HepG2 (cell line): ENCODE measurements around the gene ASPHD1. TPM values are rescaled to one million over a fixed set of nuclear protein-coding genes. Genes with fewer than 3 reads are reported as not detected.

Source experiments
- ATAC-seq: fragments of 200-7000 bp; cut with Tn5 transposase; 3 replicates; pipeline ENCODE4 v1.9.1; 2020; ENCODE audit warnings: mild to moderate bottlenecking, moderate library complexity
- BruUV-seq: library from RNA; stranded (reverse); fragments of 400-500 nt; replicated peaks from 2 replicates; lab custom pipeline; 2021; lab: Mats Ljungman, UMichigan
- CTCF ChIA-PET: fragments of 300-600 bp; formaldehyde crosslinking; extraction: SDS; loops from one replicate; lab custom pipeline; 2021; ENCODE audit warnings: low total read pairs, inconsistent platforms, low intra/inter-chr PET ratio; lab: Yijun Ruan, JAX
- POLR2A ChIA-PET: fragments of 350-600 bp; sonication (Branson Sonifier 250); formaldehyde crosslinking; loops from one replicate; lab custom pipeline; 2020; ENCODE audit warnings: antibody characterized with exemption, inconsistent platforms; lab: Yijun Ruan, JAX
- DNase-seq: peaks from one replicate; pipeline ENCODE4 v3.0.0-alpha.2; 2015; ENCODE audit warnings: low spot score
- FAIRE-seq: peaks from 3 replicates; lab custom pipeline; 2011; peaks lifted over from hg19 to GRCh38; lab: Jason Lieb, UNC
- H2AFZ ChIP-seq: one replicate; pipeline ENCODE4 v1.6.1; 2011; ENCODE audit warnings: low read length, inconsistent platforms
- H3K27ac ChIP-seq: fragments of 300-600 bp; 3 replicates; pipeline ENCODE4 v1.8.0; 2011; ENCODE audit warnings: mixed run types, mild to moderate bottlenecking, mixed read lengths, low read length, inconsistent platforms; ENCODE audit not compliant: insufficient read depth; ENCODE audit errors: extremely low read length
- H3K27me3 ChIP-seq, 2 experiments: fragments of 200-600 bp in 1 of 2; 2 replicates in 1 of 2; 3 replicates in 1 of 2; pipeline versions ENCODE4 v1.6.0 to v1.8.0; 2011; ENCODE audit warnings: low read length in 2 of 2, mild to moderate bottlenecking in 2 of 2, moderate library complexity in 2 of 2, inconsistent platforms in 1 of 2; ENCODE audit not compliant: insufficient read depth in 2 of 2, control insufficient read depth in 1 of 2
- H3K36me3 ChIP-seq, 2 experiments: fragments of 200-600 bp in 1 of 2; replicated peaks in 1 of 2; 2 replicates in 1 of 2; 3 replicates in 1 of 2; pipeline versions ENCODE4 v1.5.1 to v1.8.0; 2011; ENCODE audit warnings: low read length in 2 of 2, inconsistent platforms in 1 of 2; ENCODE audit not compliant: insufficient read depth in 2 of 2, control insufficient read depth in 1 of 2
- H3K4me1 ChIP-seq: 2 replicates; pipeline ENCODE4 v1.5.1; 2012; ENCODE audit warnings: low read length, inconsistent platforms; ENCODE audit not compliant: insufficient read depth
- H3K4me2 ChIP-seq: 2 replicates; pipeline ENCODE4 v1.6.0; 2011; ENCODE audit warnings: low read depth, low read length, inconsistent platforms
- H3K4me3 ChIP-seq, 3 experiments: fragments of 200-600 bp in 1 of 3; sonication (generic), shearing (Covaris generic) in 1 of 3; replicated peaks in 1 of 3; 2 replicates each; pipeline ENCODE4 v1.5.1; 2011 to 2016; ENCODE audit warnings: low read length in 3 of 3, inconsistent platforms in 2 of 3, low read depth in 2 of 3, mild to moderate bottlenecking in 2 of 3, control low read depth in 1 of 3, mixed read lengths in 1 of 3; ENCODE audit not compliant: insufficient read depth in 1 of 3
- H3K79me2 ChIP-seq: one replicate; pipeline ENCODE4 v1.6.1; 2011; ENCODE audit warnings: low read length, inconsistent platforms; ENCODE audit not compliant: insufficient read depth
- H3K9ac ChIP-seq: 2 replicates; pipeline ENCODE4 v1.6.0; 2011; ENCODE audit warnings: mild to moderate bottlenecking, low read depth, low read length, inconsistent platforms; ENCODE audit not compliant: insufficient read depth
- H3K9me3 ChIP-seq: 2 replicates; pipeline ENCODE4 v1.5.1; 2012; ENCODE audit warnings: mild to moderate bottlenecking, low read length
- H4K20me1 ChIP-seq: 2 replicates; pipeline ENCODE4 v1.6.0; 2011; ENCODE audit warnings: inconsistent platforms, mild to moderate bottlenecking, low read length, moderate library complexity; ENCODE audit not compliant: insufficient read depth
- CHD4 ChIP-seq: fragments of 200-600 bp; sonication (generic); IDR thresholded peaks from 2 replicates; pipeline ENCODE4 v1.7.0; 2017; ENCODE audit warnings: mild to moderate bottlenecking, low read length, borderline replicate concordance
- MED13 ChIP-seq: sonication (generic); formaldehyde crosslinking; IDR thresholded peaks from 2 replicates; pipeline ENCODE4 v1.5.0; 2020; ENCODE audit warnings: missing genetic modification reagents
- SNAI1 ChIP-seq: sonication (generic); formaldehyde crosslinking; IDR thresholded peaks from 2 replicates; pipeline ENCODE4 v1.5.0; 2020; ENCODE audit warnings: mild to moderate bottlenecking, missing genetic modification reagents, borderline replicate concordance
- ZNF234 ChIP-seq: sonication (generic); formaldehyde crosslinking; conservative IDR thresholded peaks from 2 replicates; pipeline ENCODE4 v1.5.1; 2020; ENCODE audit warnings: mild to moderate bottlenecking, missing genetic modification reagents
- ZNF251 ChIP-seq: sonication (generic); formaldehyde crosslinking; IDR thresholded peaks from 2 replicates; pipeline ENCODE4 v1.9.0; 2021; ENCODE audit warnings: mild to moderate bottlenecking, missing genetic modification reagents
- ZNF296 ChIP-seq: sonication (generic); formaldehyde crosslinking; conservative IDR thresholded peaks from 2 replicates; pipeline ENCODE4 v1.5.0; 2020; ENCODE audit warnings: mild to moderate bottlenecking, missing genetic modification reagents
- ZNF839 ChIP-seq: sonication (generic); formaldehyde crosslinking; IDR thresholded peaks from 2 replicates; pipeline ENCODE4 v1.4.0; 2020; ENCODE audit warnings: missing genetic modification reagents, mild to moderate bottlenecking, borderline replicate concordance
- WGBS: methylation state at CpG from one replicate; pipeline ENCODE4 v1.1.6; 2017; ENCODE audit warnings: low lambda C conversion rate; 5-methylcytosine and 5-hydroxymethylcytosine counted together
- in situ Hi-C: cut with HindIII; loops from 2 replicates; pipeline ENCODE4 v1.10.0; 2017; ENCODE audit warnings: low pct_unique_long_range_greater_than_20kb; ENCODE audit not compliant: extremely low pct_ligation_motif_present
- intact Hi-C: fragments of 100-400 bp; cut with micrococcal nuclease; formaldehyde crosslinking; loops from one replicate; pipeline ENCODE4 v1.10.0; 2022; ENCODE audit not compliant: unreplicated experiment
- polyA plus RNA-seq, 8 experiments: library from polyadenylated mRNA; depleted of rRNA in 3 of 8; stranded (reverse) in 7 of 8; unstranded in 1 of 8; fragments of >200 nt; fragmentation: Illumina TruSeq in 4 of 8; extraction: Trizol in 4 of 8; gene quantifications; 2 replicates each; pipeline versions ENCODE4 v1.2.1 to v1.2.3, GENCODE V29; 2011 to 2016; ENCODE audit warnings: low read depth in 4 of 8, missing spikeins in 1 of 8, mixed read lengths in 1 of 8; ENCODE audit not compliant: insufficient read depth in 1 of 8
- total RNA-seq, 5 experiments: library from RNA; depleted of rRNA; stranded (reverse); fragments of >200 nt; fragmentation: Illumina TruSeq; extraction: Trizol; gene quantifications; 2 replicates each; pipeline ENCODE4 v1.2.3, GENCODE V29; 2016; ENCODE audit warnings: low read depth in 1 of 5
- TF ChIP-seq, protein P1 (sequence below): IDR thresholded peaks from 2 replicates; pipeline ENCODE4 v1.6.1; 2016; ENCODE audit warnings: low read depth
- TF ChIP-seq, protein P2 (sequence below): sonication (generic); formaldehyde crosslinking; IDR thresholded peaks from 2 replicates; pipeline ENCODE4 v1.4.0; 2020; ENCODE audit warnings: low read depth, mild to moderate bottlenecking, missing genetic modification reagents
- TF ChIP-seq, protein P3 (sequence below): sonication (generic); formaldehyde crosslinking; conservative IDR thresholded peaks from 2 replicates; pipeline ENCODE4 v1.8.1; 2023; ENCODE audit warnings: missing genetic modification reagents
- TF ChIP-seq, protein P4 (sequence below): sonication (generic); formaldehyde crosslinking; IDR thresholded peaks from 2 replicates; pipeline ENCODE4 v1.4.0; 2020; ENCODE audit warnings: mild to moderate bottlenecking, missing genetic modification reagents
- TF ChIP-seq, protein P5 (sequence below): sonication (generic); formaldehyde crosslinking; IDR thresholded peaks from 2 replicates; pipeline ENCODE4 v1.5.0; 2020; ENCODE audit warnings: mild to moderate bottlenecking, missing genetic modification reagents, borderline replicate concordance

The ASPHD1 gene
- total and polyA plus RNA-seq, 2 of the 13 experiments (the other 11 are each of a cell fraction or from before 2014, with no cell fraction given), result 13.1 to 19.7 TPM

DNA sequence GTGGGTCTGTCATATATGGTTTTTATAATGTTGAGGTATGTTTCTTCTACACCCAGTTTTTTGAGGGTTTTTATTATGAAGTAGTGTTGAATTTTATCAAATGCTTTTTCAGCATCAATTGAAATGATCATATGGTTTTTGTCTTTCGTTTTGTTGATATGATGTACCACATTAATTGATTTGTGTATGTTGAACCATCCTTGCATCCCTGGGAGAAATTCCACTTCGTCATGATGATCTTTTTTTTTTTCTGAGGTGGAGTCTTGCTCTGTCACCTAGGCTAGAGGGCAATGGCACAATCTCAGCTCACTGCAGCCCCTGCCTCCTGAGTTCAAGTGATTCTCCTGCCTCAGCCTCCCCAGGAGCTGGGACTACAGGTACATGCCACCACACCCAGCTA lies 47.6 kb downstream of the ASPHD1 start (continued):
- TF ChIP-seq, protein P1, sequence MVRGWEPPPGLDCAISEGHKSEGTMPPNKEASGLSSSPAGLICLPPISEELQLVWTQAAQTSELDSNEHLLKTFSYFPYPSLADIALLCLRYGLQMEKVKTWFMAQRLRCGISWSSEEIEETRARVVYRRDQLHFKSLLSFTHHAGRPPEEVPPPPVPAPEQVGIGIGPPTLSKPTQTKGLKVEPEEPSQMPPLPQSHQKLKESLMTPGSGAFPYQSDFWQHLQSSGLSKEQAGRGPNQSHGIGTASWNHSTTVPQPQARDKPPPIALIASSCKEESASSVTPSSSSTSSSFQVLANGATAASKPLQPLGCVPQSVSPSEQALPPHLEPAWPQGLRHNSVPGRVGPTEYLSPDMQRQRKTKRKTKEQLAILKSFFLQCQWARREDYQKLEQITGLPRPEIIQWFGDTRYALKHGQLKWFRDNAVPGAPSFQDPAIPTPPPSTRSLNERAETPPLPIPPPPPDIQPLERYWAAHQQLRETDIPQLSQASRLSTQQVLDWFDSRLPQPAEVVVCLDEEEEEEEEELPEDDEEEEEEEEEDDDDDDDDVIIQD (CRISPR knock-in tag), result no peak

DNA sequence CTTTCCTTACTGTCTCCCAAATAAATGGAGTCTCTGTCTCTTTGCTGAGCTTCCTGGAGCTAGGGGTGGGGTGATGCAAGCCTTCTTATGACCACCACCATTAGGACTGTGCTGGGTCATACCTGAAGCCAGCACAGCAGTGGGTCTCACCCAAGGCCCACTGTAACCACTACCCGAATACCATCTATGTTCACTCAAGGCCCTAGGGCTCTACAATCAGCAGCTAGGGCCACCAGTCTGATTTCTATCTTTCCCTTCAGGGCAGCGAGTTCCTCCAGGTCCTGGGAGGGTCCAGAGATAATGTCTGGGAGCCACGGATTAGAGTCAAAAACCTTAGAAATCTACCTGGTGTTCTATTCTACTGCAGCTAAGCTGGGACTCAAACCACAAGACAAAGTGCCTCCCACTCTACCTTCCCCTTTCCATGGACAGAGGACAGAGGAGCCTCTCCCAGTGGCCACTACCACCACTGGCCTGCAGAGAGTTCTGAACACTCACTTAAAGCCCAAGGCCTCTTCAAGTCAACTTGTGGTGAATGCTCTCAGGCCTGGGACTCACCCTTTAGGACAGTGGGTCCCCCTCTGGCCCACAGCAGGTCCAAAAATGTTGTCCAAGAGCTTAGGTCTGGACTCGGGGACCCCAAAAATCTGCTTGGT lies 50.6 kb downstream of the ASPHD1 start:
- ChIA-PET POLR2A (interaction anchor here (1.4 to 2.5 kb wide), 3 partner anchors 11 to 25 kb away, joined by 3 to 9 read pairs (median 4); partner anchors contain the start of genes KCTD13 and TMEM219), CTCF (no interaction called here)
- ATAC-seq, result peak; percentile 58
- peaks cover 12% of the 10 kb centered on the region for H3K4me1 ChIP-seq
- no peak overlapping the region for H2AFZ ChIP-seq
- BruUV-seq, result no TSS peak
- H4K20me1 ChIP-seq, result no peaks in the 10 kb centered on the region
- no peak overlapping the region for H3K27ac ChIP-seq
- 40% methylated on average over 4 of the region's 4 CpGs for WGBS
- peaks cover 0 to 10% of the 10 kb centered on the region in 2 experiments; a peak in 1 of 5 replicates for H3K27me3 ChIP-seq
- H3K9me3 ChIP-seq, result peaks cover 8% of the 10 kb centered on the region; the same call in 1 of the 2 replicates
- in situ Hi-C loops, result no loop called here
- no peak overlapping the region for H3K9ac ChIP-seq
- H3K36me3 ChIP-seq, result no peaks in the 10 kb centered on the region
- H3K4me2 ChIP-seq, result no peak overlapping the region
- no peak overlapping the region for H3K4me3 ChIP-seq
- no peak for FAIRE-seq
- DNase-seq, result no peak
- no peaks in the 10 kb centered on the region for H3K79me2 ChIP-seq
- intact Hi-C loops, result no loop called here
- no peak for TF ChIP-seq MED13 (CRISPR knock-in tag)
- no peak for TF ChIP-seq ZNF234 (CRISPR knock-in tag)
- TF ChIP-seq, protein P2, sequence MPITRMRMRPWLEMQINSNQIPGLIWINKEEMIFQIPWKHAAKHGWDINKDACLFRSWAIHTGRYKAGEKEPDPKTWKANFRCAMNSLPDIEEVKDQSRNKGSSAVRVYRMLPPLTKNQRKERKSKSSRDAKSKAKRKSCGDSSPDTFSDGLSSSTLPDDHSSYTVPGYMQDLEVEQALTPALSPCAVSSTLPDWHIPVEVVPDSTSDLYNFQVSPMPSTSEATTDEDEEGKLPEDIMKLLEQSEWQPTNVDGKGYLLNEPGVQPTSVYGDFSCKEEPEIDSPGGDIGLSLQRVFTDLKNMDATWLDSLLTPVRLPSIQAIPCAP (CRISPR knock-in tag), result no peak
- TF ChIP-seq ZNF839, result no peak
- TF ChIP-seq ZNF251 (CRISPR knock-in tag), result no peak
- TF ChIP-seq, protein P3, sequence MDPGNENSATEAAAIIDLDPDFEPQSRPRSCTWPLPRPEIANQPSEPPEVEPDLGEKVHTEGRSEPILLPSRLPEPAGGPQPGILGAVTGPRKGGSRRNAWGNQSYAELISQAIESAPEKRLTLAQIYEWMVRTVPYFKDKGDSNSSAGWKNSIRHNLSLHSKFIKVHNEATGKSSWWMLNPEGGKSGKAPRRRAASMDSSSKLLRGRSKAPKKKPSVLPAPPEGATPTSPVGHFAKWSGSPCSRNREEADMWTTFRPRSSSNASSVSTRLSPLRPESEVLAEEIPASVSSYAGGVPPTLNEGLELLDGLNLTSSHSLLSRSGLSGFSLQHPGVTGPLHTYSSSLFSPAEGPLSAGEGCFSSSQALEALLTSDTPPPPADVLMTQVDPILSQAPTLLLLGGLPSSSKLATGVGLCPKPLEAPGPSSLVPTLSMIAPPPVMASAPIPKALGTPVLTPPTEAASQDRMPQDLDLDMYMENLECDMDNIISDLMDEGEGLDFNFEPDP (CRISPR knock-in tag), result no peak
- TF ChIP-seq, protein P4, sequence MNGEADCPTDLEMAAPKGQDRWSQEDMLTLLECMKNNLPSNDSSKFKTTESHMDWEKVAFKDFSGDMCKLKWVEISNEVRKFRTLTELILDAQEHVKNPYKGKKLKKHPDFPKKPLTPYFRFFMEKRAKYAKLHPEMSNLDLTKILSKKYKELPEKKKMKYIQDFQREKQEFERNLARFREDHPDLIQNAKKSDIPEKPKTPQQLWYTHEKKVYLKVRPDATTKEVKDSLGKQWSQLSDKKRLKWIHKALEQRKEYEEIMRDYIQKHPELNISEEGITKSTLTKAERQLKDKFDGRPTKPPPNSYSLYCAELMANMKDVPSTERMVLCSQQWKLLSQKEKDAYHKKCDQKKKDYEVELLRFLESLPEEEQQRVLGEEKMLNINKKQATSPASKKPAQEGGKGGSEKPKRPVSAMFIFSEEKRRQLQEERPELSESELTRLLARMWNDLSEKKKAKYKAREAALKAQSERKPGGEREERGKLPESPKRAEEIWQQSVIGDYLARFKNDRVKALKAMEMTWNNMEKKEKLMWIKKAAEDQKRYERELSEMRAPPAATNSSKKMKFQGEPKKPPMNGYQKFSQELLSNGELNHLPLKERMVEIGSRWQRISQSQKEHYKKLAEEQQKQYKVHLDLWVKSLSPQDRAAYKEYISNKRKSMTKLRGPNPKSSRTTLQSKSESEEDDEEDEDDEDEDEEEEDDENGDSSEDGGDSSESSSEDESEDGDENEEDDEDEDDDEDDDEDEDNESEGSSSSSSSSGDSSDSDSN, result no peak
- TF ChIP-seq CHD4, result no peak
- no peak for TF ChIP-seq ZNF296 (CRISPR knock-in tag)
- no peak for TF ChIP-seq SNAI1 (CRISPR knock-in tag)
- TF ChIP-seq, protein P5, sequence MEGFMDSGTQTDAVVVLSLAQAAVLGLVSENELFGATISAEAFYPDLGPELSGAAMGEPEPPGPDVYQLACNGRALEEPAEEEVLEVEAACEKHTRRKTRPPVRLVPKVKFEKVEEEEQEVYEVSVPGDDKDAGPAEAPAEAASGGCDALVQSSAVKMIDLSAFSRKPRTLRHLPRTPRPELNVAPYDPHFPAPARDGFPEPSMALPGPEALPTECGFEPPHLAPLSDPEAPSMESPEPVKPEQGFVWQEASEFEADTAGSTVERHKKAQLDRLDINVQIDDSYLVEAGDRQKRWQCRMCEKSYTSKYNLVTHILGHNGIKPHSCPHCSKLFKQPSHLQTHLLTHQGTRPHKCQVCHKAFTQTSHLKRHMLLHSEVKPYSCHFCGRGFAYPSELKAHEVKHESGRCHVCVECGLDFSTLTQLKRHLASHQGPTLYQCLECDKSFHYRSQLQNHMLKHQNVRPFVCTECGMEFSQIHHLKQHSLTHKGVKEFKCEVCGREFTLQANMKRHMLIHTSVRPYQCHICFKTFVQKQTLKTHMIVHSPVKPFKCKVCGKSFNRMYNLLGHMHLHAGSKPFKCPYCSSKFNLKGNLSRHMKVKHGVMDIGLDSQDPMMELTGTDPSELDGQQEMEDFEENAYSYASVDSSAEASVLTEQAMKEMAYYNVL, result no peak
